ENCODE results near the gene HIP1. TPM values are rescaled to one million over a fixed set of nuclear protein-coding genes. Genes with fewer than 3 reads are reported as not detected.

HIP1 gene
- total RNA-seq, 2 donors from 2014 or later, result 9.8 to 40.8 TPM

- intact Hi-C loops (cut with DNase I), result no loop called here
- Histone ChIP-seq H3K9me3 (no peaks in the 10 kb centered on the region), H3K4me1 (replicated peaks) (no peaks in the 10 kb centered on the region), H3K36me3 (no peaks in the 10 kb centered on the region), H3K27me3 (replicated peaks; ENCODE audit: insufficient read depth) (no peaks in the 10 kb centered on the region), H3K4me3 (no peak overlapping the region), H3K27ac (no peak overlapping the region)
- WGBS, result 86% methylated on average over 4 of the region's 4 CpGs
- DNase-seq (ENCODE audit: low spot score), result no peak
- TF ChIP-seq POLR2AphosphoS5 (IDR thresholded peaks at IDR 0.05) (no peak), POLR2A (IDR thresholded peaks at IDR 0.05) (no peak)
- TF ChIP-seq, protein P1, sequence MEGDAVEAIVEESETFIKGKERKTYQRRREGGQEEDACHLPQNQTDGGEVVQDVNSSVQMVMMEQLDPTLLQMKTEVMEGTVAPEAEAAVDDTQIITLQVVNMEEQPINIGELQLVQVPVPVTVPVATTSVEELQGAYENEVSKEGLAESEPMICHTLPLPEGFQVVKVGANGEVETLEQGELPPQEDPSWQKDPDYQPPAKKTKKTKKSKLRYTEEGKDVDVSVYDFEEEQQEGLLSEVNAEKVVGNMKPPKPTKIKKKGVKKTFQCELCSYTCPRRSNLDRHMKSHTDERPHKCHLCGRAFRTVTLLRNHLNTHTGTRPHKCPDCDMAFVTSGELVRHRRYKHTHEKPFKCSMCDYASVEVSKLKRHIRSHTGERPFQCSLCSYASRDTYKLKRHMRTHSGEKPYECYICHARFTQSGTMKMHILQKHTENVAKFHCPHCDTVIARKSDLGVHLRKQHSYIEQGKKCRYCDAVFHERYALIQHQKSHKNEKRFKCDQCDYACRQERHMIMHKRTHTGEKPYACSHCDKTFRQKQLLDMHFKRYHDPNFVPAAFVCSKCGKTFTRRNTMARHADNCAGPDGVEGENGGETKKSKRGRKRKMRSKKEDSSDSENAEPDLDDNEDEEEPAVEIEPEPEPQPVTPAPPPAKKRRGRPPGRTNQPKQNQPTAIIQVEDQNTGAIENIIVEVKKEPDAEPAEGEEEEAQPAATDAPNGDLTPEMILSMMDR (IDR thresholded peaks at IDR 0.05), result no peak
These were observed 119.1 kb downstream of the HIP1 start for GRCh38 chr7:75619636-75620035.

- DNase-seq (ENCODE audit: low spot score), result no peak
- Histone ChIP-seq H3K27me3 (replicated peaks; ENCODE audit: insufficient read depth) (no peaks in the 10 kb centered on the region), H3K36me3 (no peaks in the 10 kb centered on the region), H3K4me1 (replicated peaks) (no peaks in the 10 kb centered on the region), H3K27ac (no peak overlapping the region), H3K4me3 (no peak overlapping the region), H3K9me3 (no peaks in the 10 kb centered on the region)
- intact Hi-C loops (cut with DNase I), result no loop called here
- TF ChIP-seq POLR2A (IDR thresholded peaks at IDR 0.05) (no peak), POLR2AphosphoS5 (IDR thresholded peaks at IDR 0.05) (no peak)
- TF ChIP-seq, protein P1 (IDR thresholded peaks at IDR 0.05), result no peak
- 83% methylated on average over 12 of the region's 12 CpGs for WGBS
These were observed 121.0 kb downstream of the HIP1 start for GRCh38 chr7:75617634-75618234.

DNA sequence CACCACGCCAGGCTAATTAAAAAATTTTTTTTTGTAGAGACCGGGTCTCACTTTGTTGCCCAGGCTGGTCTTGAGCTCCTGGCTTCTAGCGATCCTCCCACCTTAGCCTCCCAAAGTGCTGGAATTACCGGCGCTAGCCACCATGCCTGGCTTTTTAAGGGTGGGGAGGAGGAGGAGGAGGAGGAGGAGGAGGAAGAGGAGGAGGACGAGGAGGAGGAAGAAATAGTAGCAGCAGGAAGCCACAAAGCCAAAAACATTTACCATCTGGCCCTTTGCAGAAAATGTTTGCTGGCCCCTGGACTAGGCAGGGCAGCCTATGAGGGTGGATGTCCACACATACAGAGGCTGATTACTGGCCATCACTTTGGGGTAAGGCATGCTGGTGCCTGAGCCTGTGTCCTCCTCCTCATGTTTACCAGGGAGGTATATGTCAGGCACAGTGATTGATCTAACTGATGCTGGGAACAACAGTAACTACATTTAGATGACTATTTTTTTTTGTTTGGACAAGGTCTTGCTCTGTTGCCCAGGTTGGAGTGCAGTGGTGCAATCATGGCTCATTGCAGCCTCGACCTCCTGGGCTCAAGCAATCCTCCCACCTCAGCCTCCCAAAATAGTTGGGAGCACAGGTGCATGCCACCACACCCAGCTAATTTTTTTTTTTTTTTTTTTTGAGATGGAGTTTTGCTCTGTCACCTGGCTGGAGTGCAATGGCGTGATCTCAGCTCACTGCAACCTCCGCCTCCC lies 122.1 kb downstream of the HIP1 start:
- Histone ChIP-seq H3K4me1 (replicated peaks) (no peaks in the 10 kb centered on the region), H3K27ac (no peak overlapping the region), H3K4me3 (no peak overlapping the region), H3K27me3 (replicated peaks; ENCODE audit: insufficient read depth) (no peaks in the 10 kb centered on the region), H3K9me3 (no peaks in the 10 kb centered on the region), H3K36me3 (no peaks in the 10 kb centered on the region)
- no peak for DNase-seq (ENCODE audit: low spot score)
- intact Hi-C loops (cut with DNase I), result no loop called here
- TF ChIP-seq, protein P1 (IDR thresholded peaks at IDR 0.05), result no peak
- TF ChIP-seq POLR2A (IDR thresholded peaks at IDR 0.05) (no peak), POLR2AphosphoS5 (IDR thresholded peaks at IDR 0.05) (no peak)
- 86% methylated on average over 9 of the region's 9 CpGs for WGBS

DNA sequence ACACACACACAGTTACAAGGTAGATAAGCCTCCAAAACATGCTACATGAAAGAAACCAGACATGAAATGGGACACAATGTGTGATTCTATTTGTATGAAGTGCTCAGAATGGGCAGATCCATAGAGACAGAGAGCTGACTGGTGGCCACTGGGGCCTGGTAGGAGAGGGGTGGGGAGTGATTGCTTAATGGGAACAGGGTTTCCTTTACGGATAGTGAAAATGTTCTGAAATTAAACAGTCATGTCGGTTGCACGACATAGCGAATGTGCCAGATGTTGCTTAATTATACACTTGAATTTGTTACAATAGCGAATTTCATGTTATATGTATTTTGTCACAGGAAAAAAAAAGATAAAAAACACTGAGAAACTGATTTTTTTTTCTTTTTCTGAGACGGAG lies 124.3 kb downstream of the HIP1 start:
- Histone ChIP-seq H3K27ac (no peak overlapping the region), H3K36me3 (no peaks in the 10 kb centered on the region), H3K4me3 (no peak overlapping the region), H3K4me1 (replicated peaks) (no peaks in the 10 kb centered on the region), H3K27me3 (replicated peaks; ENCODE audit: insufficient read depth) (no peaks in the 10 kb centered on the region), H3K9me3 (no peaks in the 10 kb centered on the region)
- intact Hi-C loops (cut with DNase I), result no loop called here
- DNase-seq (ENCODE audit: low spot score), result no peak
- 91% methylated on average over 6 of the region's 6 CpGs for WGBS
- TF ChIP-seq POLR2AphosphoS5 (IDR thresholded peaks at IDR 0.05) (no peak), POLR2A (IDR thresholded peaks at IDR 0.05) (no peak)
- TF ChIP-seq, protein P1 (IDR thresholded peaks at IDR 0.05), result no peak

- WGBS, result 92% methylated on average over 4 of the region's 4 CpGs
- Histone ChIP-seq H3K4me3 (no peak overlapping the region), H3K9me3 (no peaks in the 10 kb centered on the region), H3K27ac (no peak overlapping the region), H3K36me3 (no peaks in the 10 kb centered on the region), H3K4me1 (replicated peaks) (no peaks in the 10 kb centered on the region), H3K27me3 (replicated peaks; ENCODE audit: insufficient read depth) (no peaks in the 10 kb centered on the region)
- DNase-seq (ENCODE audit: low spot score), result no peak
- intact Hi-C loops (cut with DNase I), result no loop called here
- no peak for TF ChIP-seq POLR2AphosphoS5 (IDR thresholded peaks at IDR 0.05)
- no peak for TF ChIP-seq POLR2A (IDR thresholded peaks at IDR 0.05)
- TF ChIP-seq, protein P1 (IDR thresholded peaks at IDR 0.05), result no peak
These were observed 125.4 kb downstream of the HIP1 start for GRCh38 chr7:75613351-75613750.

Measured in prostate gland (tissue), 2 donors.